Stimulated activated CD4-positive, alpha-beta T cell treated with anti-CD3 and anti-CD28 coated beads, Interleukin-12 subunit alpha, Interleukin-12 subunit beta, amount 100 ng/mL, for 24 hours (primary cell): ENCODE measurements around the gene GNAQ.
A peak's percentile ranks its signal among the peaks of the same experiment; 100 is the strongest.

Experiments used
- DNase-seq, 2 experiments: peaks; one replicate each; pipeline ENCODE4 v3.0.0-alpha.2; 2020; ENCODE audit warnings: low read depth in 2 of 2

Gene GNAQ

DNA sequence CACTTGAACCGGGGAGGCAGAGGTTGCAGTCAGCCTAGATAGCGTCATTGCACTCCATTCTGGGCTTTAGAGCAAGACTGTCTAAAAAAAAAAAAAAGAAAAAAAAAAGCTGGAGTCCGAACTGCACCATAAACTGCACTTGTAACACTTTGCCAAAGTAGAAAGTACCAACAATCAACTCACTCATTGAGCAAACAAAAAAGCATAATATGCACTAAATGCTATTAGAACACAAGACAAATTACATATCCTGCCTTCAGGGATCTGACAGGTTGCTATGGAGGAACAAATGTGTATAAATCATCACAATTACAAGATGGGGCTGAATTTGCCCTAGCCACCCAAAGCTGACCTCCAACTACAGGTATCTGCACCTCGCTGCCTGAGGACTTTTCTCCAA lies 27.9 kb downstream of the GNAQ start:
- no peak for DNase-seq

DNA sequence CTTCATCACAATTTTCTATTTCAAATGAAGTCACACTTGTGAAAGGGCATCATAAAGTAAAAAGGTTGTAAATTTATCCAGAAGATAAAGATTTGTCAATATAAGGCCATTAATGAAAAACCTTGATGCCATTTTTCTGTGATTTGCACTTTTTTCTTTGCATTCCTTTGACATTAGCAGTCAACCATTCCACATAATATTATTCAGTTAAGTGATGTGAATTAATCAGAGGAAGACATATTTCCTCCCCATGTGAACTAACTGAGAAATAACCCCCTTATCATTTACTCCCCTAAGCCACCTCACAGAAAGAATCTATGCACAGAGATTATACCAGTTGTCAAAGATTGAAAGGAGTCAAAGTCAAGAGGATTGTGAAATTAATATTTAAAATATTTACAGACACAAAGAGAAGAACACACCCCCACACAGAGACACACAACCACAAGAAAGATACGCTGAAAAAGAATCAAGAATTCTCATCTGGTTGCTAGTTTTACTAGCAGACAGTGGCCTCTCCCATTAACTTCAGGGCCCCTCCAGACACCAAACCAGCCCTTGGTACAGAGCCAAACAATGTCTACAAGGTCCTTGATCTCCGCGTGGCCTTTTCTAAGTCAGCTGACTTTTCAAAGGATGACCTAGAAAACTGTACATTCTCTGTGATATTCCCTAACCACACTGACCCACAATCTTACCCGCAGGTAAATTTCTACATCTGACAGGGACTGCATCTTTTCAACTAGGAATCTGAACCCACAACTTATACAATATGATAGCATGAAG lies 29.5 kb downstream of the GNAQ start:
- no peak for DNase-seq

DNA sequence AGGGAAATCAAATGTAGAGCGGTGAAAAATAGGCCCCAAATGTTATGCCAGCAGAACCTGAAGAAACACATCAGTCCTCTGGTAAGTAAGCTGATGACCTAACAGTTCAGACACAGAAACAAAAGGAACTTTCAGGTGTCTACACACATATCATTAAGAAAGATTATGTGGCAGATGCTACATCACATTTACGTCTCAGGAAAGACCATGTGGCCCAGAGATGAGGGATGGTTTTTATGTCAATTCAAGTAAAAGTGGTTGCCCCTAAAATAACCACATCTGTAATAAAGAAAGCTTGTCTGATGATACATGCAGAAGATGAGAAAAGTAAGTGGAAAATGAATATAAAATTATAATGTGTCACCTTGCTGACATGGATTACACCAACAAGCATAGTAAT lies 31.4 kb downstream of the GNAQ start:
- DNase-seq = no peak

DNA sequence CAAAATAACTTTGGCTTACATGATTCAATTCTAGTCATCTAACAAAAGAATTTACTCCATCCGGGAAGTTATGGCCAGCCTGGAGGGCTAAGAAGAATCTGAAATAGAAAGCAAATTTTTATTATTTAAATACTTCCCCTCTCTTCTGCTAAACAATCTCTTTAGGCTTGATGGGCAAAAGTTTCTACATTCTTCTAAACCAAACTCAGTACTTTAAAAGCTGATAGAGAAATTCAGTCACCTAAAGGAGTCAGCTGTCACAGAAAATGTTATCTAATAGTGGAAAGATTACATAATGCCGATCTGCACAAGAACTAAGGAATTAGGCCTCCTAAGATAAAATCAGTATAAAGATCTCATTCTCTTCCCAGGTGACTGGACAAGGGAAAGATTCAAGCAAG lies 32.4 kb downstream of the GNAQ start:
- DNase-seq = no peak

DNA sequence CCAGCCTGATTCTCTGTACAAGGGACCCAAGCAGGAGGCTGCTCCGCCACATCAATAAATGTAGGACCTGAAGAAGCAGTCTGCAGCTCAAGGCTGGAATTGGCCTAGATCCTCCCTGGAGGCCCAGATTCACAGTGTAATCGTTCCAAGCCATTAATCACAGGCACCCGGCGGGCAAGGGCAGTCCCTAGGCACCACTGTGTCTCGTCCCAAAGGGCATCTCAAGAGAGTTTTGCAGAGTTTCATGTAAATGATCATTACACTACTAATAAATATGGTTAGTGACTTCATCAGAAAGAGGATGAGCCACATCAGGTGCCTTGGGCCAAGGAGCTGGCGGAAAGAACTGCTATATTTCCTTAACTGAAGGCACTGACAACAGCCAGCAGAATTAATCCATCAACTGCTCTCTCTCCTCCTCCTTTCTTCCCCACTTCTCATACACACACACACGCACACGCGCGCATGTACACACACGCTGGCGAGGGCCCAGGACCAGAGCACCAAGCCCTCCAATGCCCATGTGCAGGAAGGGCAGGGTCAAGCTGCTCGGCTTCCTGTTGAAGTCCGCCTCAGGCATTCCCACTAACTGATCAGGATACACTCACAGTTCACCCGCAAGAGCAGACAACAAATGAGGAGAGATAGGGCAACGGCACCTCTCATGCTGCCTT lies 33.9 kb downstream of the GNAQ start:
- DNase-seq = no peak

DNA sequence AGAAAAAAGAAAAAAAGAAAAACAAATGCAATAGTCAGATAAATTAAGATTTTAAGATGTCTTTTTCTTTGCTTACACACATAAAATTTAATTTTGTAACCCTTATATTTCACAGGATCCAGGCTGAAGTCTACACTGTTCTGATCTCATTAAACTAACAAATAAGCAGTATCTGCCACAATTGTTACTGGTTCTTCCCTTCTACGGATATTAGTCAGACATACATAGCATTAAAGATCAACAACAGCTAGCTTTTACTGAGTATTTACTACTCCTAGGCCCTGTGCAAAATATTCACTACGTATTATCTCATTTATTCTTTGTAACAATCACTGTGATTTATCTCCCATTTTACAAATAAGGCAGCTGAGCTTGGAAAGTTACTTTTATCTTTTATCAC lies 34.9 kb downstream of the GNAQ start:
- DNase-seq = no peak

DNA sequence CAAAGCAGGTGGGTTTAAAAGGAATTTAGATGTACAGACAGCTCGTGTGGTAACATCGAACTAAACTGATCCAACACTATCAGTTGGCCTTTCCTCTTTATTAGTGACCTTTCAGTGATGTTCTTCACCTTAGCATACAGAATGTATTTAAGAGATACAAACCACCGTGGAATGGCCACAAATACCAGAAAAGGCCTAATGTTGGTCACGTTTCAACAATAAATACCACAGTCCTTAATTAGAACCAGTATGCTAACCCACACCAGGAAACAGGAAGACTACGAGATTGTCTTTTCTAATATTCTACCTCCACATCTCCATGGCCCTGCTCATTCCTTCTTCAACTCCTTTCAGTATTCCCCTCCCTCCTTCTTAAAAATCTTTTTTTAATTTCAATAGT lies 40.4 kb downstream of the GNAQ start:
- DNase-seq = no peak

DNA sequence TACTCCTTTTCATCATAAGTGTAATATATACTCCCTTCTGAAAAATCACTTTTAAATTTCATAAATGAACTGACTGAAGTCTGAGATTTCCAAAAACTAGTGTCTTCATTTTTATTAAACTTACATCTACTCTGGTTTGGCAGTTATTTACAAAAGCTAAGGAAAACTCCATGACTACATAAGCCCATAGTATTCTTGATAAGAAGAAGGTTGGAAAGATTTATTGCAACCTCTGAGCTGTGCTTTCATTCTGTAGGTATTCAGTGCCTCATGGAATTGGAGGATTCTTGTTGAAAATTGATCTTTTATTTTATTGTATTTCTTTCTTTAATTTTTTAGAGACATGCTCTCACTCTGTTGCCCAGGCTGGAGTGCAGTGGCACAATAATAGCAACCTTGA lies 41.7 kb downstream of the GNAQ start:
- no peak for DNase-seq

DNA sequence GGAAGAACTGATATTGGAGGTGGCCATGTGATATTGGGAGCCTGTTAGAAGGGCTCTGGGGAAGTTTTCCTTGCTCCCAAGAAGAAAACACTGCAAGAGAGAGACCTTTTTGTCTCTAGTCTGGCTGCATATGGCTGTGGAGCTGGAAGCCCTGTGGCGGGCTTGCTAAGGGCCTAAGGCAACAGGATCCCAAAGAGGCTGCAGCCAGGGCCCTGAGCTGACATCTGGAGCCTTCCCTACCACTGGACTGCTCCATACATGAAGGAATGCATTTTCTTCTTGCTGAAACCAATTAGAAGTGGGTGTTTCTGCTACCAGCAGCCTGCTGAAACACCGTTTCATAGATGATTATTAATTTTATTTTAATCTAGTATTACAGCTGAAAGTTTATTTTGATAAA lies 42.2 kb downstream of the GNAQ start:
- DNase-seq = no peak

DNA sequence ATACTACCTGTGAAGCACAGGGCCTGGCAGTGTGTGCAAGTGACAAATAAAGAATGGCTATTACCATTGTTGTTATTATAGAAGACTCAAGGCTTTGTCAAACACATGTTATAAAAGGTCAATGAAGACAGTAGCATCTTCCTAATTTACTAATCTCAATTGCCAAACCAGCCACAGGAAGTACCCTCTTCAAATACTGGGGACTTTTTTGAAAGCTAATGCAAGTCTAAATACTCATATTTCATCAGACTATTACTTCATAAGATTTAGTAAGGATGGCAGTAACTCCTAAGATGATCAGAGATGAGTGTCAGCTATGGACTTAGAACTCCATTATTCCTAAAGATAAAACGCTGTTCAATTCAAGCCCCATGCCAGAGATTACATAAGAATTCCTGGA lies 43.0 kb downstream of the GNAQ start:
- DNase-seq = no peak

DNA sequence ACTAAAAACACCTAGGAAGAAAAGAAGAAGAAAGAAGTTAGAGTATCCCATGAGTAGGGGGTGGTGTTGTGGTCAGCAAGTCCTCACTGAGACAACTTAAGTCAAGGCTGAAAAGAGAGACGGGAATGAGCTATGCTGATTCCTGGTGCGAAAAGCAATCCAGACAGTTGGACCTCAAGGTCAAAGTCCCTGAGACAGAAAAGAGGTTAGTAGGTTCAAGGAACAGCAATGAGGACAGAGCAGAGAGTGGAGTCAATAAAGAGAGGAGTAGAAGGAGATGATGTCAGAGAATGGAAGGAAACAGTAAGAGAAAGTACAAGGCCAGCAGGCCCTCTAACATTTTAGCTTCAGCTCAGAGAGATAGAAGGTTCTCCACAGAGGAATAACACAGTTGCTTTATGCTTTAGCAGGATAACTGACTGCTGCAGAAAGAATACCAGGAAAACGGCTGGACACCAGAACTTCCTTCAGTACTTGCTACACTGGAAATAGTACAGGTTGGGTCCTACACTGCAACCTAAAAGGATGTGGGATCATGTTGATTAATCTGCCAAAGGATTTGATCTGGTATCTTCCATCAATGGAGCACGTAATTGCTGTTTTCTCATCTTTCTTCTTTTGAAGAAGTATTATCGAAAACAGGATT lies 43.6 kb downstream of the GNAQ start:
- DNase-seq = no peak

DNA sequence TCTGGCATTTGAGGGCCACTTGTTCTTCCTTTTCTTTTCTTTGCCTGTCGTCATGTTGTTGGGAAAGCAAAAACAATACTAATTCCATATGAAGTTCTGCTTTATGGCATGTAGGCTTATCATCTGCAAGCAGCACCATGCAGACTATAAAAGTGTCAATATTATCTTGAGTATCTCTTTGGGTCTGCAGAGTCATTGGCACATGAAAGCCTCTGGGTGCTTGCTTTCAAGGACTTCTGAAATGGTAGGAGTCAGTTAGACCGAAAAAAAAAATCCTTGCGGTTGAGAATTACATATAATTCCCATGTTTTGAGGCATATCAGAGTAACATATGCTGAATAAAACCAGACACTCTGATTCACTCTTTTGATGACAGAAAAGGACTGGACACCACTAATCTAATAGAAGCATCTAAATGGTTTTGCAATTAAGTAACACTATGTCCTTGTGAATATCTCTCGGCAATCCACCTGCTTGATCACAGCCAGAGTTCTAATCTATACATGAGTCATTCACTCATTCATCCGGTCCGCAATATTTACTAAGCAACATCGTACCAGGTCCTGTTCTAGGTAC lies 44.4 kb downstream of the GNAQ start:
- no peak for DNase-seq

DNA sequence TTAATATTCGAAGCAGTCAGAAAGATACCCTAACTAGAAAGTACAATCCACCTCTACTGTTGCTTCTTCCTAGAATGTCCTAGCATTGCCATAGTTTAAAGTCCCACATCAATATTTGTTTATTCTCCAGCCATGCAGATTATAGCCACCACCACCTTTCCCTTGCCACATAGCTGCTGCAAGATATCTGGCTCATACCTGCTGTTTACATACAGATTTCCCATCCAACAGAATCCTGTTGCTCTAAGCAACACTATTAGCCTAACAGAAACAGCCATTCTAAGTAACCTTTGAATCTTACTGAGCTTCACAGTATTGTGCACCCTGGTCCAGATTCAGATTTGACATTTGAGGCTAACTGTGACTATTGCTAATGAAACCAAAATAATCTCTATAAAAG lies 45.6 kb downstream of the GNAQ start:
- no peak for DNase-seq

DNA sequence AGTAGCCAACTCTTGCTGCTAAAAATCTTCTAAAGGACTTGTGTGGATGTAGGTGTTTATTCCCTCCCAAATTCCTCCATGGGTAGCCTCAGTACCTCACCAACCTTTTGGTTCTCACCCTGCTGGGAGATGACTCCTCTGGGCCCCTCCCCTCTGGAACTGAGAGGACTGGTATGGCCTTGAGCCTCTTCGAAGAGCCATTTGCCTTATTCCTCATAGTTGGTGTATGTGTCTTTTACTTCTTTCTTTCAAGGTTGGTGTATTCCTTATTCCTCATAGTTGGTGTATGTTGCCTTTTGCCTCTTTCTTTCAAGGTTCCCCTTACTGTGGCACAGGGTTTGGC lies 48.3 kb downstream of the GNAQ start:
- DNase-seq = no peak

DNA sequence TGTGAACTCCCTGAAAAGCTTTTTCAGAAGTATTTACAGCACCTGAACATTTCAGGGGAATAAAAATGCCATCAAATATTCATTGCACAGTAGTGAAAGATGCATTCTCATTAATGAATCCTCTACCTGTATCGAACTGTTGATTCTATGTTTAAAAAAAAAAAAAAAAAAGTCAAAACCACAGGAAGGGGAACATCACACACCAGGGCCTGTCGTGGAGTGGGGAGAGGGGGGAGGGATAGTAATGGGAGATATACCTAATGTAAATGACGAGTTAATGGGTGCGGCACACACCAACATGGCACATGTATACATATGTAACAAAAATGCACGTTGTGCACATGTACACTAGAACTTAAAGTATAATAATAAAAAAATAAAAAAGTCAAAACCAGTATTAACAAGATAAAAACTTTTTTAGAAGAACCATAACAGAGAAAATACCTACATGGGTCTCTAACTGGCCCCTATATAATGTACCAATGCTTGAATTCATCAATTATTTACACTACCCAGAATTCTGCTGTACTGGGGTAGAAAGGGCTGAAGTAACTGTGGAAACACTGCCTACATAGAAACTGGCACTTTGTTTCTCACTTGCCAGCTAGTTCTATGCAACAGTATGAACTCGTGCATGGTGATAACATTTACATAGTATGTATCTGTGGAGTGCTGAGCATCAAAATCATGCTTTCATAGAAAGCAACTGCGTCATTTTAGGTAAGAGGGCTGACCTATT lies 48.9 kb downstream of the GNAQ start:
- no peak for DNase-seq

DNA sequence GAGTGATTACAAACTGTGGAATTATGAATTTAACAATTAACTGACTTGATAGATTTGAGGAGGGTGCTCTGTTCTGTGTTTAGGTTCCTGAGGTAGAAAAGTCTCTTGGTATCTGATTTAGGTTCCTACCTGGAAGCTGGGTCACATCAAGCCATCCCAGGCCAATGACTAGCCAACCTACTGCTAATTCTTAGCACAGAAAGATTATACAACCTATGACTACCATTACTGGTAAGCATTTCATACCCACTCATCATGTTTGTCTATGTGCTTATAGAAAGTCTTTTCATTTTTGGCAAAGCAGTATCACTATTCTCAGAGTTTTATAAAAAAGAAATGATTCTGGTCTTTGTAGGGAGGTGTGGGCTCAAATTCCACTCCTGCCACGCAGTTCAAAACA lies 49.7 kb downstream of the GNAQ start:
- no peak for DNase-seq

DNA sequence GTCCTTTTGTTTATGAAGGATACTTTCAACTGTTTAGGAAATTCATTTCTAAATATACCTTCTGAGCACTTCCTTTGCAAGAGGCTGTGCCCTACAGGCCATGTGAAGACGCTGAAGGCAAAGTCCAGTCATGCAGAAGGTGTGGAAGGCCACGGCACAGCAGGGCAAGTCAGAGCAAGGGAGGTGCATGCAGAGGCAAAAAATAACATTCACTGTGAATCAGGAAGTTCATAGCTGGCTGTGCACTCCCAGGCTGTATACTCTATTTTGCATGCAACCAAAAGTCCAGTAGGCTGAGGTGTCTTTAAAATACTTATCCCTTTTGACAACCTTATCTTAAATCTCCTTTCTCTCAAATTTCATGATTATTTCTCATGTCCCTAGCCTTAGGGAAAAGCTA lies 50.3 kb downstream of the GNAQ start:
- no peak for DNase-seq

DNA sequence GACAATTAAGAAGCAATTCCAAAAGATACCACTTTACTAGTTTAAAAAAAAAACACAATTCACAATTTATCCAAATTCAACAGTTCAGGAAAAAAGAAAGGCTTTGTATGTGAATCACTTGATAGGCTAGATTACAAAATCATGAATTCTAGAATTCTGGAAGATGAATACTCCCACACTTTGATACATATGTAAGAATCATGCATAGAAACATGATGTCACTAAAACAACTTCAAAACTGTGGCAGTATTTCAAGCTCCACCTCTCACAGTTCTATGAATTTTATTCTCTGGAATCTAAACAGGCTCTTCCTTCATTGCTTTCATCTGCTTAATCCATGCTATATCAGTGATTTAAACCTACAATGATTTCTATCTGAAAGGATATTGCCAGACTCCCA lies 51.0 kb downstream of the GNAQ start:
- no peak for DNase-seq

DNA sequence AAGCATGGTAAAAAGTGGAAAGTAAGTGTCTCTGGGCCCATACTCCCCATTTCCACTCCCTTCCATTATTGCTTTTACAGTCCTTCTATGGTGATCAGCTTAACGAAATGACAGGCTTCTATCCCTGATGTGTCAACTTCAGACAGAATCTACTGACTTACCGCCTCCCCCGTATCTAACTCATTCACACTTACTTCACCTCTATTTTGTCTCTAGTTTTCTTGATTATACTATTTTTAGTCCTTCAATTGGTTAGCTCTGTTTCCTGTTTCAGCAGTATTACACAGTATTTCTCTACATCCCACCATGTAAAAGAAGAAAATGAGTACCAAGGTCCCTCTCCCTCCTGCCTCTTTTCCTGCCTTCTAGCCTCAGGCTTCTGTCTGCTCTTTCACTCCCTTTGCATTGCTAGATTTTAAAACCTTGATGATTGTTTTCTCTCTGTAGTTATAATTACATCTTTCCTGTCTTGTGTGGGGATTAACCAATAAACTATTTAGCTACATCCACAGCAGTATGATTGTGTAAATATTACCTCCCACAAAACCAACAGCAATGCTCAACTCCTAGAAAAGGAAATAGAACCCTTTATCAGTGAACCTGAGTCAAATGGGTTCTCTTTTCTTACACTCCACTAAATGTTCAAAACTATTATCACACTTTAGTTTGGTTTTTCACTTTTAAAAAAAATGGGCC lies 53.4 kb downstream of the GNAQ start:
- DNase-seq = no peak

DNA sequence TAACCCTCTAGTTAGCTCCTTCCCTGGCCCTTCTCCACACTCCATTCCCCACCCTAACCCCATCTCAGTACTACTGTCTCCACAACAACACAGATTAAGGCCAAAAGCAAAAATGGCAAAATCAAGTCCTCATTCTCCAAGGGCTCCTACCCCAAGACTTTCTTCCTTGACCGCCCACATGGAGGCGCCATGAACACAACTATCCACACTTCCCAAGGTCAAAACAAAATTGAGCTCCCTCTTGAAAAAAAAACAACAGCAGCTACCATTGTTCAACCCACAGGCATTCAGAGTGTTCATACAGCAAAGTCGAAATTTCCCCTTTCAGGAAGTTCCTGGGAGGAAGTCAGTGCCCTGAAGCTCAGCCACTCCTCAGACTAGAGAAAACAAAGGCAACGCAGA lies 54.4 kb downstream of the GNAQ start:
- DNase-seq = peak in 1 of 2 experiments; percentile 22

DNA sequence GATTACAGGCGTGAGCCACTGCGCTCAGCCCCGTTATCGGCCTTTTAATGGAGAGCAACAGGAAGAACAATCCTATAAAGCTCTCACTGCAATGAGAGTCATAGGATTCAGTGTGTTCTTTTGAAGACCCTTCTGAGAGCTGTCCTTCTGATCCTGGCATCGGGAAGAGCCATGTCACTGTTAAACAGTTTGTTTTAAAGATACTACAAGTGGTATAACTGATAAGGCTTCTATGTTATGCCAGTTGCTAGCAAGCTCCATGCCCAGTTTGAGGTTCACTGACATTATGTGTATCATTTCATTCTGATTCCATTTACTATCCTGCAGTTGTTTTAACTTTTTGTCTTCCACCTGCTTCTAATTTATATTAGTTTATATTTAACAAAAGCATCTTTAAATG lies 55.8 kb downstream of the GNAQ start:
- no peak for DNase-seq

DNA sequence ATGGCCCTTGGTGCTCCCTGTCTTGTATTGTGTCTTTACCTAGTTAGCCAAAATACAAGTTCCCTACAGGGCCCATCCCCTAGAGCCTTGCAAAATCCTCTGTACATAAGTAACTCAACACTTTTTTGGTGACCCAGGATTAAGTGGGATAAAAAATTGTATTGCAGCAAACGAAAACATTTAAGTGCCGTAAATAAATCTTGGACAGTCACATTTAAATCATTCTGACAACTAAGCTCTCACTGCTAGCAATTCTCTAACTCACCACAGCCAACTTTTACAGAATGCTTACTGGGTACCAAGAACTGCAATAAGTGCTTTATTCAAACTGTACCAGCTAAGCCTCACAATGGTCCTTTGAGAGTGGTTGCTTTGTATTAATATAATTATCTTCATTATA lies 56.6 kb downstream of the GNAQ start:
- DNase-seq = no peak
